Peyer's patch (tissue), 4 donors: ENCODE results near the gene SEMA3B. TPM values are rescaled to one million over a fixed set of nuclear protein-coding genes. Genes with fewer than 3 reads are reported as not detected.
"Not testable (repeated sequence)": the region's sequence is repeated elsewhere in the genome, so short reads cannot be mapped to it uniquely, and the experiment has no call there.

Experiments
- DNase-seq, 3 donors: peaks; one replicate each; pipeline ENCODE4 v3.0.0-alpha.2; 2017 to 2019
- H3K27ac ChIP-seq, 4 donors: fragments of 200-600 bp; sonication (generic); one replicate each; pipeline ENCODE4 v1.5.1; 2016 to 2019
- H3K27me3 ChIP-seq, 2 donors: fragments of 200-600 bp; sonication (generic); one replicate each; pipeline ENCODE4 v1.5.1; 2019
- H3K36me3 ChIP-seq, 3 donors: fragments of 200-600 bp; sonication (generic); one replicate each; pipeline ENCODE4 v1.5.1; 2016 to 2019
- H3K4me1 ChIP-seq, 4 donors: fragments of 200-600 bp; sonication (generic); one replicate each; pipeline ENCODE4 v1.5.1; 2016 to 2019
- H3K4me3 ChIP-seq, 4 donors: fragments of 200-600 bp; sonication (generic); 1 replicate in 3 of 4; 2 replicates in 1 of 4; pipeline ENCODE4 v1.5.1; 2016 to 2019; ENCODE audit warnings: mild to moderate bottlenecking in 1 of 4
- H3K9me3 ChIP-seq, 4 donors: fragments of 200-600 bp; sonication (generic); one replicate each; pipeline ENCODE4 v1.5.1; 2016 to 2019; ENCODE audit warnings: mild to moderate bottlenecking in 1 of 4
- POLR2A ChIP-seq, 2 donors: fragments of 450-650 bp; IDR thresholded peaks; one replicate each; pipeline ENCODE4 v1.5.1; 2017; ENCODE audit warnings: antibody characterized with exemption in 2 of 2, mild to moderate bottlenecking in 2 of 2, moderate library complexity in 2 of 2
- total RNA-seq, 4 donors: library from RNA; depleted of rRNA; stranded (reverse); fragments of >200 nt; gene quantifications; one replicate each; pipeline ENCODE4 v1.1.0, GENCODE V29; 2016
- TF ChIP-seq, protein P1 (sequence below), 6 experiments: fragments of 450-650 bp in 4 of 6; fragments of 200-600 bp in 2 of 6; sonication (generic) in 1 of 6; IDR thresholded peaks; one replicate each; pipeline ENCODE4 v1.5.1; 2017 to 2019; ENCODE audit warnings: antibody characterized with exemption in 6 of 6, mild to moderate bottlenecking in 3 of 6, moderate library complexity in 1 of 6

SEMA3B gene
- total RNA-seq, 4 donors from 2014 or later = 56.1 to 367 (median 267) TPM

DNA sequence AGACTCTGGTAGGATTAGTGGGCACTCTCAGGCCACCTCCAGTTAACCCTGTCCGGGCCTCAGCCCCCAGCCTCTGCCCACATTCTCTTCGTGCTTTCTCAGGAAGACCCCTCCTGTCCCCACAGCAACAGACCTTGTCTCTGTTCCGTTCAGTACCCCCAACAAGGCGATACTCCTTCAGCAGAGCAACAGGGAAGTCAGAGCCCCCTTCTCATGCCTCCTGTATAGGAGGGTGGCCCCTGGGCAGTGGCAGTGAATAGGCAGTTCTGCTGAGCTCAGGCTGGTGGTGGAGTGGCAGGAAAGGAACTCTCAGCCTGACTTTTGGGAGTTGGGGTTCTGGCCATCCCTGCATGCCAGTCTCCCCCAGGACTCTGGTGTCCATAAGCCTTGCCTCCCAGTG is 513 bp downstream of the SEMA3B start:
- no peak for TF ChIP-seq POLR2A (IDR thresholded peaks at IDR 0.05)
- TF ChIP-seq, protein P1, sequence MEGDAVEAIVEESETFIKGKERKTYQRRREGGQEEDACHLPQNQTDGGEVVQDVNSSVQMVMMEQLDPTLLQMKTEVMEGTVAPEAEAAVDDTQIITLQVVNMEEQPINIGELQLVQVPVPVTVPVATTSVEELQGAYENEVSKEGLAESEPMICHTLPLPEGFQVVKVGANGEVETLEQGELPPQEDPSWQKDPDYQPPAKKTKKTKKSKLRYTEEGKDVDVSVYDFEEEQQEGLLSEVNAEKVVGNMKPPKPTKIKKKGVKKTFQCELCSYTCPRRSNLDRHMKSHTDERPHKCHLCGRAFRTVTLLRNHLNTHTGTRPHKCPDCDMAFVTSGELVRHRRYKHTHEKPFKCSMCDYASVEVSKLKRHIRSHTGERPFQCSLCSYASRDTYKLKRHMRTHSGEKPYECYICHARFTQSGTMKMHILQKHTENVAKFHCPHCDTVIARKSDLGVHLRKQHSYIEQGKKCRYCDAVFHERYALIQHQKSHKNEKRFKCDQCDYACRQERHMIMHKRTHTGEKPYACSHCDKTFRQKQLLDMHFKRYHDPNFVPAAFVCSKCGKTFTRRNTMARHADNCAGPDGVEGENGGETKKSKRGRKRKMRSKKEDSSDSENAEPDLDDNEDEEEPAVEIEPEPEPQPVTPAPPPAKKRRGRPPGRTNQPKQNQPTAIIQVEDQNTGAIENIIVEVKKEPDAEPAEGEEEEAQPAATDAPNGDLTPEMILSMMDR (IDR thresholded peaks at IDR 0.05) = no peak
- no peaks in the 10 kb centered on the region for H3K27me3 ChIP-seq
- peaks cover 9 to 82% (median 18%) of the 10 kb centered on the region in 4 donors for H3K4me1 ChIP-seq
- peaks cover 0 to 5% (median 0%) of the 10 kb centered on the region in 3 donors for H3K36me3 ChIP-seq
- peak overlapping the region; percentile 38 to 100 (median 94) for H3K27ac ChIP-seq
- no peaks in the 10 kb centered on the region for H3K9me3 ChIP-seq
- peak overlapping the region in 3 of 4 donors; percentile 30 to 66 (median 57) for H3K4me3 ChIP-seq
- no peak for DNase-seq

DNA sequence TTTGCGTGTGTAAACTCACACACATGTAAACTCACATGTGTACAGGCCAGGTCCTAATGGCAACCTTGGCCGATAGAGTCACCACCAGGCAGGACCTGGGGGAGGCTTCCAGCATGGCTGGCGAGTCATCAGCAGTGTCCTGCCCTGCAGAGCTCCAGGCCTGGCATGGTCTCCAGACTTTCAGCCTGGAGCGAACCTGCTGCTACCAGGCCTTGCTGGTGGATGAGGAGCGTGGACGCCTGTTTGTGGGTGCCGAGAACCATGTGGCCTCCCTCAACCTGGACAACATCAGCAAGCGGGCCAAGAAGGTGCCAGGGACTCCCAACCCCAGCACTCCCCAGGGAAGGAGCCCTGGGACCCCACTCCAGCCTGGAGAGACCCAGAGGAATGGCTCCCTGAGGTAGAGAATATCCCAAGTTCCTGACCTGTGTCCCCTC is 1.0 kb downstream of the SEMA3B start:
- TF ChIP-seq, protein P1 (IDR thresholded peaks at IDR 0.05) = peak in 1 of 6 experiments; percentile 1
- TF ChIP-seq POLR2A (IDR thresholded peaks at IDR 0.05) = no peak
- Histone ChIP-seq H3K36me3 (peaks cover 0 to 5% (median 0%) of the 10 kb centered on the region in 3 donors), H3K4me1 (peaks cover 14 to 78% (median 16%) of the 10 kb centered on the region in 4 donors), H3K9me3 (no peaks in the 10 kb centered on the region), H3K27me3 (no peaks in the 10 kb centered on the region), H3K4me3 (peak overlapping the region in 2 of 4 donors; percentile 57 to 66), H3K27ac (peak overlapping the region in 3 of 4 donors; percentile 92 to 100 (median 96))
- DNase-seq = no peak

DNA sequence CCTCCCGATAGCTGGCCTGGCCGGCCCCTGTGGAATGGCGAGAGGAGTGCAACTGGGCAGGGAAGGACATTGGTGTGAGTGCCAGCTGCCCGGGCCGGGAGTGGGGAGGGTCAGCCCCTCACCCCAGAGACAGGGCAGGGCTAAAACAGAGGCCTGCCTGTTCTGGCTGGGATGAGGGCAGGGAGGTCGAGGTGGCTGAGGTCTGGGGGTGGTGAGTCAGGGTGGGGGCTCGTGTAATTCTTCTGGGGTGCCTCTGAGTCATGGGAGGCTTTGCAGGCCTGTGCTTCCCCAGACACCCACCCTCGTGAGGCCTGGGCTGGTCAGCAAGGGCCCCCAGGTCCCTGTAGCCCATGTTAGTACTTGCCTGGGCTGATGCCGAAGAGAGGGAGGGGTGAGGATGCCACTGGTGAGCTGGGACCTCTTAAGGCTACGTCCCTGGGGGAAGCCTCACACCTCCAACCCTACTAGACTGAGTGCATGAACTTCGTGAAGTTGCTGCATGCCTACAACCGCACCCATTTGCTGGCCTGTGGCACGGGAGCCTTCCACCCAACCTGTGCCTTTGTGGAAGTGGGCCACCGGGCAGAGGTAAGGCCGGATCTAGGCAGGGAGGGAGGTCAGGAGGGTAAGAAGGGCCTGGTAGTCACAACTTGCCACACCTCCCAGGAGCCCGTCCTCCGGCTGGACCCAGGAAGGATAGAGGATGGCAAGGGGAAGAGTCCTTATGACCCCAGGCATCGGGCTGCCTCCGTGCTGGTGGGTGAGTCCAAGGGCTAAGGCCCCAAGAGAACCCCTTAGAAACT is 1.7 kb downstream of the SEMA3B start:
- H3K4me1 ChIP-seq = peaks cover 12 to 72% (median 17%) of the 10 kb centered on the region in 4 donors
- TF ChIP-seq, protein P1 (IDR thresholded peaks at IDR 0.05) = no peak
- no peak for TF ChIP-seq POLR2A (IDR thresholded peaks at IDR 0.05)
- H3K9me3 ChIP-seq = no peaks in the 10 kb centered on the region
- peaks cover 0 to 5% (median 0%) of the 10 kb centered on the region in 3 donors for H3K36me3 ChIP-seq
- H3K27ac ChIP-seq = peak overlapping the region in 3 of 4 donors; percentile 92 to 100 (median 96)
- no peak for DNase-seq
- peak overlapping the region in 2 of 4 donors; percentile 57 to 66 for H3K4me3 ChIP-seq
- no peaks in the 10 kb centered on the region for H3K27me3 ChIP-seq

DNA sequence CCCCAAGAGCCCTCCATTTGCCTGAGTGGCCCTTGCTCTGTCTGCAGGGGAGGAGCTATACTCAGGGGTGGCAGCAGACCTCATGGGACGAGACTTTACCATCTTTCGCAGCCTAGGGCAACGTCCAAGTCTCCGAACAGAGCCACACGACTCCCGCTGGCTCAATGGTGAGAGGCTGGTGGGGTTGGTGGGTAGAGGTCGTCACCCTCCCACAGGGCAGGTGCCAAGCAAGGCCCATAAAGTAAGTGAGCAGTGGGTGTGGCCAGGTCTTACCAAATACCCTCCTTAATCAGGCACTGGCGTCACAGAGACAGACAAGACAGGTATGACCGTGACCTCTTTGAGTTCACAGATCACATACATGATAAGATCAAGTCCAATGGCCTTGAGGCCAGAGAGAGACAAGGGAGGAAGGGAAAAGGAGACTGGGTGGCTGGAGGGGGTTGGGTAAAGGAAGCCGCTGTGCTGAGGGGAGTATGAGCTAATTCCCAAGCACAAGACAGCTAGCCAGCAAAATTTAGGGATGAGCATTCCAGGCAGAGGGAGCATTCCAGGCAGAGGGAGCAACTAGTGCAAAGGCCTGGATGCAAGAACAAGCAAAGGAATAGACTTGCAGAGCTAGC is 2.5 kb downstream of the SEMA3B start:
- TF ChIP-seq, protein P1 (IDR thresholded peaks at IDR 0.05) = no peak
- peak; percentile 84 to 94 for TF ChIP-seq POLR2A (IDR thresholded peaks at IDR 0.05)
- peaks cover 0 to 11% (median 0%) of the 10 kb centered on the region in 3 donors for H3K36me3 ChIP-seq
- no peaks in the 10 kb centered on the region for H3K9me3 ChIP-seq
- peak in 2 of 3 donors; percentile 86 to 87 for DNase-seq
- peaks cover 12 to 64% (median 20%) of the 10 kb centered on the region in 4 donors for H3K4me1 ChIP-seq
- H3K27ac ChIP-seq = peak overlapping the region in 3 of 4 donors; percentile 92 to 100 (median 96)
- H3K27me3 ChIP-seq = no peaks in the 10 kb centered on the region
- peak overlapping the region in 2 of 4 donors; percentile 57 to 66 for H3K4me3 ChIP-seq

DNA sequence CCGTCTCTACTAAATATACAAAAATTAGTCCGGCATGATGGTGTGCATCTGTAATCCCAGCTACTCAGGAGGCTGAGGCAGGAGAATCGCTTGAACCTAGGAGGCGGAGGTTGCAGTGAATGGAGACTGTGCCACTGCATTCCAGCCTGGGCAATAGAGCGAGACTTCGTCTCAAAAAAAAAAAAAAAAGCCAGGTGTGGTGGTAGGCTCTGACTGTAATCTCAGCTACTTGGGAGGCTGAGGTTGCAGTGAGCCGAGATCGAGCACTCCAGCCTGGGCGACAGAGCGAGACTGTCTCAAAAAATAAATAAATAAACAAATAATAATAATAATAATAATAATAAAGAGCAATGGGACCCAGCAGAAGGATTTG is 3.6 kb downstream of the SEMA3B start:
- H3K27ac ChIP-seq = peak overlapping the region in 2 of 4 donors; percentile 96 to 100
- H3K4me1 ChIP-seq = peaks cover 12 to 61% (median 20%) of the 10 kb centered on the region in 4 donors
- H3K36me3 ChIP-seq = peaks cover 0 to 15% (median 0%) of the 10 kb centered on the region in 3 donors
- H3K27me3 ChIP-seq, H3K9me3 ChIP-seq, DNase-seq: not testable (repeated sequence)
- peak overlapping the region in 1 of 4 donors; percentile 24 for H3K4me3 ChIP-seq
